Measurements from ENCODE around the gene ANKRD44.

DNA sequence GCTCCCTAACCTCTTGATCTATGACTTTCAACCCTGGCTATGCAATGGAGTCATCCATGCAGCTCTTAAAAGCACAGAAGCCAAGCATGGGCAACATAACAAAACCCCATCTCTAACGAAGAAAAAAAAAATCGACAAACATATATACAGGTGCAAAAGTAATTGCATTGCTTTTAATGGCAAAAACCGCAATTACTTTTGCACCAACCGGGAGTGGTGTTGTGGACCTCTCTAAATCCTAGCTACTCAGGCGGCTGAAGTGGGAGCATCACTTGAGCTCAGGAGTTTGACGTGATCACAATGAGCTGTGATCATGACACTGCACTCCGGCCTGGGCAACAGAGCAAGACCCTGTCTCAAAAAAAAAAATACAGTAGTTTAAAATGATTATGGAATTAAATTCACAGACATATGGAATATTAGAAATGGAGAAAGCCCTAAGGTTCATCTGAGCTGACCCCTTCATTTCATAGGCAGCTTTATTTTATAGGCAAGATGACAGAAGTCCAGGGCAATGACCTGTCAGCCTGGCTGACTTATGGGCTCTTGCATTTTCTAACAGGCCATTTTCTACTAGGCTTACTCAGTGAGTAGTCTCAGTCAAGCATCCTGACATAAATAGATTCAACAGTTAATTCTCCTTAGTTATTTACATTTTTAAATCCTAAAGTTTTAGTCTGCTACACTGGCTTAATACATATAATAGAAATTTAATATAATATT lies 183.8 kb downstream of the ANKRD44 start:
- TF ChIP-seq YY1 (IDR thresholded peaks at IDR 0.05; ENCODE audit: insufficient read depth, insufficient read length) (no peak), ZNF274 (IDR thresholded peaks at IDR 0.05; ENCODE audit: low read depth, low read length) (no peak)
